ENCODE data around the gene TMEM131. TPM values are rescaled to one million over a fixed set of nuclear protein-coding genes. Genes with fewer than 3 reads are reported as not detected.

The TMEM131 gene
- total and polyA plus RNA-seq, 7 experiments from 2014 or later = 10.6 to 46.4 (median 40.5) TPM

DNA sequence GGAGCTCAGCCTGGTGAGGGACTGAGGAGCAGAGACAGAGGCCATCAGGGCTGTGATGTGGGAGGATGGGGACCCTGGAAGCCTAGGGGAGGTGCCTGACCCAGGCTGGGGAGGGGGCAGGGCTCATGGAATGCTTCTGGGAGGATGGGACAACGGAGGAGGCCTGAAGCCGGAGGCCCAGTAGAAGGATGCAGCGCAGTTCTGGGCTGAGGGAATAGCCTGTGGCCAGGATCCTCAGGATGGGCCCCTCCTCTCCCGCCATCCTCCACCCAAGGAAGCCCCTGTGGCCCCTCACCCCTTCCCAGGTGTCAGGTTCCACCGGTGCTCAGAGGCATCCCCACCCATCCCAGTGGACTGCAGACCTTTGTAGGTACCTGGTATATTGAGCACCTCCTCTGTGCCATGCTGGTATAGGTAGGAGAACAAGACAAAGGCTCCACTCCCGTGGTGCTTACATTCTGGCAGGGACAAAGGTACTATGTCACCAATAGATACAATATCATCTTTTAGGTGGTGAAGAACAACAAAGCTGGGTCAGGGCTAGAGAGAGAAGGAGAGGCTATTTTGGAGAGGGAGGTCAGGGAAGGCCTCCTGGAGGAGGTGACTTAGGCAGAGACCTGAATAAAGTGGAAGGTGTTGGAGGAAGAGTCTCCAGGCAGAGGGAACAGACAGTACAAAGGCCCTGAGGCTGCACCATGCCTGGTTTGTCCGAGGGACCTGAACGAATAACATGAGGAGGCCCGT, 279.6 kb downstream of the TMEM131 start:
- peaks cover 0 to 31% (median 5%) of the 10 kb centered on the region in 3 experiments for H3K36me3 ChIP-seq (ENCODE audit: control insufficient read depth in 2 of 3, insufficient read depth in 3 of 3, low read length in 3 of 3)
- H3K9me3 ChIP-seq (ENCODE audit: control insufficient read depth in 2 of 3, low read length in 3 of 3) = no peaks in the 10 kb centered on the region
- ChIA-PET CTCF (interaction anchor here (0.5 kb wide), 1 partner anchor 746 kb away, joined by 3 read pairs; no protein-coding TSS in a partner anchor), POLR2A (interaction anchor here (1.0 to 2.9 kb wide), 3 partner anchors 24 to 70 kb away, joined by 3 to 18 read pairs (median 3); partner anchors contain the start of gene COX5B)
- H3K4me3 Mint-ChIP-seq = peak overlapping the region; percentile 86 to 100 (median 94)
- DNase-seq (peak in 1 of 9 donors; percentile 8), ATAC-seq (no peak)
- peaks cover 78 to 98% (median 83%) of the 10 kb centered on the region in 7 donors for H3K4me1 Mint-ChIP-seq
- H3K4me3 ChIP-seq (ENCODE audit: low read length) = peak overlapping the region; percentile 94
- H3K27me3 ChIP-seq (ENCODE audit: control insufficient read depth in 2 of 2, insufficient read depth in 2 of 2, low read length in 2 of 2) = no peaks in the 10 kb centered on the region
- intact Hi-C loops (cut with micrococcal nuclease) = loop anchor here (10.0 kb wide), 2 partner anchors 749 to 769 kb away; no protein-coding TSS in a partner anchor
- H3K27ac Mint-ChIP-seq = peak overlapping the region; percentile 94 to 100 (median 99)
- peak overlapping the region; percentile 95 for H3K27ac ChIP-seq (ENCODE audit: low read depth, low read length)
- no peaks in the 10 kb centered on the region for H3K9me3 Mint-ChIP-seq
- H3K27me3 Mint-ChIP-seq = no peaks in the 10 kb centered on the region
- peaks cover 3 to 62% (median 21%) of the 10 kb centered on the region in 5 donors for H3K36me3 Mint-ChIP-seq
- H3K4me1 ChIP-seq (ENCODE audit: control insufficient read depth in 2 of 2, insufficient read depth in 2 of 2, low read length in 2 of 2) = peaks cover 70 to 74% of the 10 kb centered on the region in 2 donors

DNA sequence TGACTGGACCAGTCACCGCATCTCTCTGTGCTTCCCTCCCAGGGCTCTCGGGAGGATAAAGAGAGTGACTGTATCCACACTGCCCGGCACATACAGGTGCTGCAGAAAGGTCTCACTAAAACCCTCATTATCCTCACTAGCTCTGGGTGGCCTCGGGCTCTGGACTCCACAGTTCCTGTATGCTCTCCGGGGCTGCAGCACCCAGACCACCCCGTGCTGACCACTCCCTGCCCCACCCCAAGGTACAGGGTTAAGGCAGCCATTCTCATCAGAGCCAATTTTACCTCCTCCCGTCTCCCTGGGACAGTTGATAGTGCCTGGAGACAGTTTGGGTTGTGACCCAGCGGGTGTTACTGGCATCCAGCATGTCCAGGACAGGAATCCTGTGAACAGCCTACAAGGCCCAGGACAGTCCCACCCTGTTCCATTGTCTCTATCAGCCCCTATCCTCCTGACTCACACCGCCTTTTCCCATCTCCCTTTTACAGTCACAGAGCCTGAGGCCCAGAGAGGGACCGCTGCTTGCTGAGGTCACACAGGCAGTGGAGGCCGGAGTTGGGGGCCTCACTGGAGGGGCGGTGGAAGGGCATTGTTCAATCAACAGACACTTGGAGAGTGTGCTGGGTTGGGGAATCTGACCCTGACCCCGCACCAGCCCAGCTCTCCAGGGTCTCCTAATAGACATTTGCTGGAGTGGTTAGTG, 280.6 kb downstream of the TMEM131 start:
- ATAC-seq = no peak
- H3K4me3 Mint-ChIP-seq = peak overlapping the region; percentile 86 to 100 (median 94)
- Histone ChIP-seq H3K4me1 (ENCODE audit: control insufficient read depth in 2 of 2, insufficient read depth in 2 of 2, low read length in 2 of 2) (peaks cover 70 to 76% of the 10 kb centered on the region in 2 donors), H3K36me3 (ENCODE audit: control insufficient read depth in 2 of 3, insufficient read depth in 3 of 3, low read length in 3 of 3) (peaks cover 0 to 23% (median 5%) of the 10 kb centered on the region in 3 experiments), H3K9me3 (ENCODE audit: control insufficient read depth in 2 of 3, low read length in 3 of 3) (no peaks in the 10 kb centered on the region), H3K27me3 (ENCODE audit: control insufficient read depth in 2 of 2, insufficient read depth in 2 of 2, low read length in 2 of 2) (no peaks in the 10 kb centered on the region), H3K27ac (ENCODE audit: low read depth, low read length) (peak overlapping the region; percentile 95), H3K4me3 (ENCODE audit: low read length) (peak overlapping the region; percentile 94)
- H3K9me3 Mint-ChIP-seq = no peaks in the 10 kb centered on the region
- peak overlapping the region; percentile 94 to 100 (median 99) for H3K27ac Mint-ChIP-seq
- intact Hi-C loops (cut with micrococcal nuclease) = loop anchor here (5.0 to 10.0 kb wide), 4 partner anchors 282 to 1122 kb away; partner anchors contain the start of gene TMEM131 (in 1 of the 2)
- peaks cover 3 to 56% (median 13%) of the 10 kb centered on the region in 5 donors for H3K36me3 Mint-ChIP-seq
- no peaks in the 10 kb centered on the region for H3K27me3 Mint-ChIP-seq
- POLR2A ChIA-PET = interaction anchor here (0.6 to 3.5 kb wide), 5 partner anchors 17 to 243 kb away, joined by 3 to 23 read pairs (median 6); no protein-coding TSS in a partner anchor
- peaks cover 73 to 97% (median 84%) of the 10 kb centered on the region in 7 donors for H3K4me1 Mint-ChIP-seq
- DNase-seq = peak in 1 of 9 donors; percentile 1
- CTCF ChIA-PET = interaction anchor here (0.9 kb wide), 1 partner anchor 124 kb away, joined by 5 read pairs; no protein-coding TSS in a partner anchor

GRCh38 chr2:97714084-97714949, 281.4 kb downstream of the TMEM131 start:
- Mint-ChIP-seq H3K27me3 (peaks cover 0 to 2% (median 0%) of the 10 kb centered on the region in 5 donors), H3K4me1 (peaks cover 70 to 97% (median 84%) of the 10 kb centered on the region in 7 donors), H3K9me3 (peaks cover 0 to 2% (median 0%) of the 10 kb centered on the region in 11 donors), H3K4me3 (peak overlapping the region; percentile 86 to 100 (median 94)), H3K27ac (peak overlapping the region; percentile 94 to 100 (median 99)), H3K36me3 (peaks cover 3 to 53% (median 9%) of the 10 kb centered on the region in 5 donors)
- H3K27me3 ChIP-seq (ENCODE audit: control insufficient read depth in 2 of 2, insufficient read depth in 2 of 2, low read length in 2 of 2) = no peaks in the 10 kb centered on the region
- peak overlapping the region; percentile 94 for H3K4me3 ChIP-seq (ENCODE audit: low read length)
- H3K27ac ChIP-seq (ENCODE audit: low read depth, low read length) = peak overlapping the region; percentile 95
- intact Hi-C loops (cut with micrococcal nuclease) = loop anchor here (5.0 to 10.0 kb wide), 4 partner anchors 283 to 1123 kb away; partner anchors contain the start of gene TMEM131 (in 1 of the 2)
- ChIA-PET CTCF (interaction anchor here (0.9 to 7.7 kb wide), 6 partner anchors 14 to 123 kb away, joined by 5 to 43 read pairs (median 6); partner anchors contain the start of gene ACTR1B), POLR2A (interaction anchor here (0.6 to 3.5 kb wide), 11 partner anchors 14 to 243 kb away, joined by 3 to 23 read pairs (median 7); partner anchors contain the start of genes ACTR1B and COX5B)
- peaks cover 64 to 74% of the 10 kb centered on the region in 2 donors for H3K4me1 ChIP-seq (ENCODE audit: control insufficient read depth in 2 of 2, insufficient read depth in 2 of 2, low read length in 2 of 2)
- H3K9me3 ChIP-seq (ENCODE audit: control insufficient read depth in 2 of 3, low read length in 3 of 3) = no peaks in the 10 kb centered on the region
- peak in 2 of 9 donors; percentile 11 to 17 for DNase-seq
- H3K36me3 ChIP-seq (ENCODE audit: control insufficient read depth in 2 of 3, insufficient read depth in 3 of 3, low read length in 3 of 3) = peaks cover 0 to 18% (median 0%) of the 10 kb centered on the region in 3 experiments
- no peak for ATAC-seq

- Mint-ChIP-seq H3K9me3 (peaks cover 0 to 2% (median 0%) of the 10 kb centered on the region in 11 donors), H3K36me3 (peaks cover 3 to 45% (median 9%) of the 10 kb centered on the region in 5 donors), H3K4me1 (peaks cover 63 to 89% (median 75%) of the 10 kb centered on the region in 7 donors), H3K27me3 (peaks cover 0 to 2% (median 0%) of the 10 kb centered on the region in 5 donors), H3K4me3 (peak within 1 kb of the TSS; percentile 86 to 100 (median 94)), H3K27ac (peak within 1 kb of the TSS; percentile 94 to 100 (median 99))
- ATAC-seq (peak; percentile 74), DNase-seq (peak; percentile 35 to 84 (median 78))
- Histone ChIP-seq H3K36me3 (ENCODE audit: control insufficient read depth in 2 of 3, insufficient read depth in 3 of 3, low read length in 3 of 3) (peaks cover 0 to 18% (median 0%) of the 10 kb centered on the region in 3 experiments), H3K27ac (ENCODE audit: low read depth, low read length) (peak within 1 kb of the TSS; percentile 95), H3K4me3 (ENCODE audit: low read length) (peak within 1 kb of the TSS; percentile 94), H3K27me3 (ENCODE audit: control insufficient read depth in 2 of 2, insufficient read depth in 2 of 2, low read length in 2 of 2) (no peaks in the 10 kb centered on the region), H3K4me1 (ENCODE audit: control insufficient read depth in 2 of 2, insufficient read depth in 2 of 2, low read length in 2 of 2) (peaks cover 57 to 67% of the 10 kb centered on the region in 2 donors), H3K9me3 (ENCODE audit: control insufficient read depth in 2 of 3, low read length in 3 of 3) (no peaks in the 10 kb centered on the region)
- ChIA-PET CTCF (interaction anchor here (0.9 to 7.7 kb wide), 7 partner anchors 10 to 50 kb away, joined by 3 to 43 read pairs (median 5); partner anchors contain the start of gene ACTR1B), POLR2A (interaction anchor here (0.9 to 3.5 kb wide), 15 partner anchors 9 to 750 kb away, joined by 3 to 23 read pairs (median 6); partner anchors contain the start of genes ACTR1B and COX5B)
- intact Hi-C loops (cut with micrococcal nuclease) = loop anchor here (1.0 to 10.0 kb wide), 8 partner anchors 13 to 1124 kb away; partner anchors contain the start of genes ACTR1B (in 1 of the 2) and TMEM131 (in 1 of the 2)
Measured at GRCh38 chr2:97713296-97714083, 282.3 kb downstream of the TMEM131 start, which contains the start of gene ZAP70. ZAP70 (plus strand) TSS chr2:97713576; CDS start chr2:97724037, 10,461 bp downstream.

All from naive thymus-derived CD4-positive, alpha-beta T cell (primary cell).